Activated T-helper 1 cell treated with anti-CD3 and anti-CD28 coated beads, Interleukin-12 subunit alpha, Interleukin-12 subunit beta, Interleukin-2, Interleukin-4 antibody, amounts not matched to agents 30 ng/mL and 10 ng/mL and 1 ng/mL, durations not matched to agents 14 hours and 24 hours and 36 hours (primary cell): ENCODE measurements around the gene CYB5D1. TPM values are rescaled to one million over a fixed set of nuclear protein-coding genes. Genes with fewer than 3 reads are reported as not detected.
A peak's percentile ranks its signal among the peaks of the same experiment; 100 is the strongest.

Experiments used
- DNase-seq: peaks from one replicate; pipeline ENCODE4 v3.0.0; 2021; ENCODE audit warnings: low spot score
- H3K27ac Mint-ChIP-seq: one replicate; pipeline ENCODE4 v1.8.0; 2021; ENCODE audit warnings: mild to moderate bottlenecking, mixed read lengths
- H3K27me3 Mint-ChIP-seq: one replicate; pipeline ENCODE4 v1.8.0; 2022; ENCODE audit warnings: mild to moderate bottlenecking, moderate library complexity, mixed read lengths; ENCODE audit not compliant: insufficient read depth
- H3K36me3 Mint-ChIP-seq: one replicate; pipeline ENCODE4 v1.8.0; 2021; ENCODE audit warnings: low read depth, mixed read lengths
- H3K4me1 Mint-ChIP-seq: one replicate; pipeline ENCODE4 v1.8.0; 2021; ENCODE audit warnings: low read depth, mixed read lengths
- H3K4me3 Mint-ChIP-seq: one replicate; pipeline ENCODE4 v1.8.0; 2021; ENCODE audit warnings: mild to moderate bottlenecking, moderate library complexity, mixed read lengths
- H3K9me3 Mint-ChIP-seq: one replicate; pipeline ENCODE4 v1.8.0; 2021; ENCODE audit warnings: mixed read lengths
- intact Hi-C: fragments of 100-400 bp; cut with micrococcal nuclease; formaldehyde crosslinking; loops from one replicate; pipeline ENCODE4 v1.15.1; 2024
- total RNA-seq: library from RNA; stranded (reverse); gene quantifications from 2 replicates; pipeline ENCODE4 v1.2.3, GENCODE V29; 2022

CYB5D1 gene
- total RNA-seq, 1 donor from 2014 or later: 11.8 TPM

- H3K4me1 Mint-ChIP-seq: peaks cover 16% of the 10 kb centered on the region
- peaks cover 47% of the 10 kb centered on the region for H3K36me3 Mint-ChIP-seq
- no peaks in the 10 kb centered on the region for H3K9me3 Mint-ChIP-seq
- H3K27ac Mint-ChIP-seq: peak overlapping the region; percentile 34
- intact Hi-C loops: loop anchor here (1.0 to 10.0 kb wide), 5 partner anchors 8 to 837 kb away; partner anchors contain the start of genes KDM6B and RNASEK
- H3K27me3 Mint-ChIP-seq: no peaks in the 10 kb centered on the region
- H3K4me3 Mint-ChIP-seq: peak overlapping the region; percentile 65
- DNase-seq: peak; percentile 91
Observed at GRCh38 chr17:7851438-7852261, 6.2 kb upstream of the CYB5D1 start.

GRCh38 chr17:7852262-7852670, 5.5 kb upstream of the CYB5D1 start:
- Mint-ChIP-seq H3K27ac (no peak overlapping the region), H3K4me1 (peaks cover 13% of the 10 kb centered on the region), H3K36me3 (peaks cover 45% of the 10 kb centered on the region), H3K27me3 (no peaks in the 10 kb centered on the region), H3K4me3 (peak overlapping the region; percentile 65), H3K9me3 (no peaks in the 10 kb centered on the region)
- no peak for DNase-seq
- intact Hi-C loops: loop anchor here (10.0 kb wide), 1 partner anchor 837 kb away; the partner anchor contains the start of gene RNASEK

DNA sequence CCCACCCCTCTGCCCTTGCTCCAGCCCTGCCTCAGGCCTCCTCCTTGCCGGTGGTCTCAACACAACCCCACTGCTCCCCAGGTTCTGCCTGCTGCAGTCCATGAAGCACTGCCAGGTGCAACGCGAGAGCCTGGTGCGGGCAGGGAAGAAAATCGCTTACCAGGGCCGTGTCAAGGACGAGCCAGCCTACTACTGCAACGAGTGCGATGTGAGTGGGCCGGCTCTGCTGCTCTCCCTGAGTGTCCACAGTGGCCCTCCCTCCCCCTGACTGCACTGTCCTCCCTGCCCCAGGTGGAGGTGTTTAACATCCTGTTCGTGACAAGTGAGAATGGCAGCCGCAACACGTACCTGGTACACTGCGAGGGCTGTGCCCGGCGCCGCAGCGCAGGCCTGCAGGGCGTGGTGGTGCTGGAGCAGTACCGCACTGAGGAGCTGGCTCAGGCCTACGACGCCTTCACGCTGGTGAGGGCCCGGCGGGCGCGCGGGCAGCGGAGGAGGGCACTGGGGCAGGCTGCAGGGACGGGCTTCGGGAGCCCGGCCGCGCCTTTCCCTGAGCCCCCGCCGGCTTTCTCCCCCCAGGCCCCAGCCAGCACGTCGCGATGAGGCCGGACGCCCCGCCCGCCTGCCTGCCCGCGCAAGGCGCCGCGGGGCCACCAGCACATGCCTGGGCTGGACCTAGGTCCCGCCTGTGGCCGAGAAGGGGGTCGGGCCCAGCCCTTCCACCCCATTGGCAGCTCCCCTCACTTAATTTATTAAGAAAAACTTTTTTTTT, 4.7 kb upstream of the CYB5D1 start:
- no peak overlapping the region for H3K4me3 Mint-ChIP-seq
- peaks cover 13% of the 10 kb centered on the region for H3K4me1 Mint-ChIP-seq
- H3K27ac Mint-ChIP-seq: no peak overlapping the region
- intact Hi-C loops: loop anchor here (10.0 kb wide), 1 partner anchor 838 kb away; the partner anchor contains the start of gene RNASEK
- H3K27me3 Mint-ChIP-seq: no peaks in the 10 kb centered on the region
- no peak for DNase-seq
- H3K36me3 Mint-ChIP-seq: peaks cover 44% of the 10 kb centered on the region
- H3K9me3 Mint-ChIP-seq: no peaks in the 10 kb centered on the region

- no peak overlapping the region for H3K27ac Mint-ChIP-seq
- peaks cover 13% of the 10 kb centered on the region for H3K4me1 Mint-ChIP-seq
- intact Hi-C loops: loop anchor here (10.0 kb wide), 1 partner anchor 839 kb away; the partner anchor contains the start of gene RNASEK
- H3K27me3 Mint-ChIP-seq: no peaks in the 10 kb centered on the region
- peaks cover 41% of the 10 kb centered on the region for H3K36me3 Mint-ChIP-seq
- H3K9me3 Mint-ChIP-seq: no peaks in the 10 kb centered on the region
- no peak for DNase-seq
- peak overlapping the region; percentile 15 for H3K4me3 Mint-ChIP-seq
Observed at GRCh38 chr17:7853691-7854038, 4.1 kb upstream of the CYB5D1 start.

- peak overlapping the region; percentile 15 for H3K4me3 Mint-ChIP-seq
- intact Hi-C loops: loop anchor here (10.0 kb wide), 1 partner anchor 839 kb away; the partner anchor contains the start of gene RNASEK
- DNase-seq: no peak
- peaks cover 13% of the 10 kb centered on the region for H3K4me1 Mint-ChIP-seq
- H3K36me3 Mint-ChIP-seq: peaks cover 45% of the 10 kb centered on the region
- no peak overlapping the region for H3K27ac Mint-ChIP-seq
- no peaks in the 10 kb centered on the region for H3K27me3 Mint-ChIP-seq
- no peaks in the 10 kb centered on the region for H3K9me3 Mint-ChIP-seq
Observed at GRCh38 chr17:7854078-7854777, 3.6 kb upstream of the CYB5D1 start.

DNA sequence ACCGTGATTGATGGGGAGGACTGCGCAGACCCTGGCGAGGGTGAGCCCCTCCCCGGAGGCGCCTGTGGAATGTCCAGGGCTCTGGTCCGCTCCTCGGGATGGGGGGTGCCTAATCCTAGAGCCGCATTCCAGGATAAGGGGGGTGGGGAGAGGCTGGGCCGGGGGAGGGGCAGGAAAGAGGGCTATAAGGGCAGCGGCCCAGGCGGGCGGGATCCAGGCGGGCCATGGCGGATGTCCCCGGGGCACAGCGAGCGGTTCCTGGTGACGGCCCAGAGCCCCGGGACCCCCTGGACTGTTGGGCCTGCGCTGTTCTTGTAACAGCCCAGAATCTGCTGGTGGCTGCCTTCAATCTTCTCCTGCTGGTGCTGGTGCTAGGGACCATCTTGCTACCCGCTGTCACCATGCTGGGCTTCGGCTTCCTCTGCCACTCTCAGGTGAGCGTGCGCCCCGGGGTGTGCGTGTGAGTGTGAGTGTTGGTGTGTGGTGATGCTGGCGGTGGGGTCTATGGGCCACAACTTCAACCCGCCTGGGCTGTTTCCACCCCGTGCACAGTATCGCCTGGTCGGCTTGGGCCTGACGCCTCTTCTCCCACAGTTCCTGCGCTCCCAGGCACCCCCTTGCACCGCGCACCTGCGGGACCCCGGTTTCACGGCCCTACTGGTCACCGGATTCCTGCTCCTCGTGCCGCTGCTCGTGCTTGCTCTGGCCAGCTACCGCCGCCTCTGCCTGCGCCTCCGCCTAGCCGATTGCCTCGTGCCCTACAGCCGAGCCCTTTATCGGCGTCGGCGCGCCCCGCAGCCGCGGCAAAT, 2.7 kb upstream of the CYB5D1 start, which contains the start of gene TMEM88:
TMEM88 (plus strand) TSS at position 216 of the 809 bp plus-strand sequence; CDS start at position 225, 9 bp downstream.
- DNase-seq: no peak
- Mint-ChIP-seq H3K4me3 (peak within 1 kb of the TSS; percentile 15), H3K36me3 (peaks cover 43% of the 10 kb centered on the region), H3K27ac (no peak within 1 kb of the TSS), H3K9me3 (no peaks in the 10 kb centered on the region), H3K27me3 (no peaks in the 10 kb centered on the region), H3K4me1 (peaks cover 8% of the 10 kb centered on the region)
- intact Hi-C loops: loop anchor here (5.0 to 10.0 kb wide), 3 partner anchors 202 to 840 kb away; partner anchors contain the start of genes EIF5A and RNASEK

- H3K36me3 Mint-ChIP-seq: peaks cover 39% of the 10 kb centered on the region
- no peak overlapping the region for H3K27ac Mint-ChIP-seq
- DNase-seq: no peak
- H3K9me3 Mint-ChIP-seq: no peaks in the 10 kb centered on the region
- intact Hi-C loops: loop anchor here (5.0 to 10.0 kb wide), 3 partner anchors 202 to 841 kb away; partner anchors contain the start of genes EIF5A and RNASEK
- peaks cover 5% of the 10 kb centered on the region for H3K4me1 Mint-ChIP-seq
- no peak overlapping the region for H3K4me3 Mint-ChIP-seq
- H3K27me3 Mint-ChIP-seq: no peaks in the 10 kb centered on the region
Observed at GRCh38 chr17:7855660-7856010, 2.2 kb upstream of the CYB5D1 start.

DNA sequence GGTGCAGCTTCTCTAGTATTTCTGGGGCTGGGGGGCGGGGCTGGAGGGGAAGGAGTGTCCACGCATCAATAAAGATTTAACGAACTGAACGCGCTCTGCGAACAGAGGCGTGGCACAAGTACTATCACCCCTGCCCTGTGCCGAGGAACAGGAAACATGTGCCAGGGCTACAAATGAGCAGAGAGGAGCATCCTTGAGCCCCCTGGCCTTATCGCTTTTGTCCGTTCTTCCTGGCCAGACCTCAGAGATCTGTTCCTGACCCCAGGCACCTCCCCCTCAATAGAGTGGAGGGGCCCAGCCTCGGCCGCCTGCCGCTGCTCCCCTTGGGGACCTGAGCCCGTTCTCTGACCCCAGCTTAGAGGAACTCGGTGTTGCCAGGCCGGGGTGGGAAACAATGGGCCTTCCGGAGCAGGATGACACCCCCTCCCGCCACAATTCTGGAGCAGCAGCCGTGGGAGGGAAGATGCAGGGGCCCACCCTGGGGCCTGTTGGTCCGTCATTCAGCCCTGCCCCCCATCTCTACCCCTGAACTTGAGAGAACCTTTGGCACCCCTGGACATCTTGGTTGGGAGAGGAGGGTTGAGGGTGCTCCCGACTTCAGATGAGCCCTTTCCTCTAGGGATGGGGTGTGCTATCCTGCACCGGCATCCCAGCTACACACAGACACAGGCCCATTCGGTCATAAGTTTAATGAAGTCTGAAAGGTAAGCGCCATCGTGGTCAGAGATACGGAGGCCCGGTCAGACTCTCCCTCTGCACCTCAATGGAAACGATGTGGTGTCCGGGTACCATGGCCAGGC, 1.6 kb upstream of the CYB5D1 start:
- no peak overlapping the region for H3K27ac Mint-ChIP-seq
- intact Hi-C loops: loop anchor here (5.0 to 10.0 kb wide), 3 partner anchors 201 to 841 kb away; partner anchors contain the start of genes EIF5A and RNASEK
- no peak overlapping the region for H3K4me3 Mint-ChIP-seq
- H3K9me3 Mint-ChIP-seq: no peaks in the 10 kb centered on the region
- peaks cover 37% of the 10 kb centered on the region for H3K36me3 Mint-ChIP-seq
- no peaks in the 10 kb centered on the region for H3K27me3 Mint-ChIP-seq
- no peak for DNase-seq
- H3K4me1 Mint-ChIP-seq: peaks cover under 1% of the 10 kb centered on the region

DNA sequence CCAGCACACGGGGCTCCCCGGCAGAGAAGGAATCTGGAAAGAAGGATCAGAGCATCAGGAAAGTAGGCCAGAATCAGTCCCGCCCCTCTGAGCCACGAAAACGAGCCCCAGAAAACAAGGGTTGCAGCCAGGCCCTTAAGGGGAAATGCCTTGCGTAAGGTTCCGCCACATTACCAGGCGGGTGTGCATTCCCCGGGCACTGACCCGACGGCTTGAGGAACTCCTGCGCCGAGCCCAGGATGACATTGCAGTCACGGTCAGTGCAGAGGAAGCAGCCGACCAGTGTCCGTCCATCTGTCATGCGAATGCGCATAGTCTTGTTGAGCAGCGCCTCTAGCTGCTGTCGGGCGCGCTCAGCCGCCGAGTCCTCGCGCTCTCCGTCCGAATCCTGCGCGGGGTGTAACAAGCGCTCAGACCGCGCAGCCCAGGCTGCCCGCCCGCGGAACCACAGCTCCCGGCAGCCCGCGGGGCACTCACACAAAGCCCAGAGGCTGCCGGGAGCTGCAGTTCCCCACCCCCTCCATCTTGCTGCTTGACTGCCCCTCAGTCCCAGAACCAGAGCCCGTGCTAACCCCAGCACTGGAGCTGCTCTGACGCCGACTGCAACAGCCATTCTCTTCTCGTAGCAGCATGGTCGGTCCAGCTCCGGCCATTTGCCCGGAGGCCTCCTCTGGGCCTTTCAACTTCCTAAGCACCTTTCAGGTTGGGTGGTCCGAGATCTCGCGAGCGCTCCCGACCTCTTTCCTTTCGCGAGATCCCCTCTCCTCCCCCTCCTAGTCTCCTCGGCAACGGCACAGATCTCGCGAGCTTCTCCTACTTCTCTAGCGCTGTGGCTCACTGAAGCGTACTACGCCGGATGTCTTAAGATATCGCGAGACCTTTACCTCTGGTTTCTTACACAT, 741 bp upstream of the CYB5D1 start, which contains the start of gene NAA38:
NAA38 (minus strand) TSS at position 749 of the 902 bp plus-strand sequence; CDS start at position 653, 96 bp downstream.
- no peaks in the 10 kb centered on the region for H3K27me3 Mint-ChIP-seq
- DNase-seq: peak; percentile 92
- H3K27ac Mint-ChIP-seq: no peak within 1 kb of the TSS
- no peak within 1 kb of the TSS for H3K4me3 Mint-ChIP-seq
- intact Hi-C loops: loop anchor here (1.0 to 10.0 kb wide), 13 partner anchors 13 to 842 kb away; partner anchors contain the start of genes CNTROB, EIF5A, KDM6B and RNASEK
- H3K9me3 Mint-ChIP-seq: no peaks in the 10 kb centered on the region
- H3K36me3 Mint-ChIP-seq: peaks cover 29% of the 10 kb centered on the region
- no peaks in the 10 kb centered on the region for H3K4me1 Mint-ChIP-seq

DNA sequence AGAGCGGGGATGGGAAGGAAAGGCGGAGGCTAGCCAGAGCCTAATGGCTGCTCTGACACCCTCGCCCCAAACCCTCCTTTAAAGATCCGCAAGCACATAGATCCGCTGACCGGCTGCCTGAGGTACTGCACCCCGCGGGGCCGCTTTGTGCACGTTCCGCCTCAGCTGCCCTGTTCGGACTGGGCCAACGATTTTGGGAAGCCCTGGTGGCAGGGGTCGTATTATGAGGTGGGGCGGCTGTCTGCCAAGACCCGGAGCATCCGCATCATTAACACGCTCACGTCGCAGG, 663 bp downstream of the CYB5D1 start:
- peaks cover 29% of the 10 kb centered on the region for H3K36me3 Mint-ChIP-seq
- no peak overlapping the region for H3K4me3 Mint-ChIP-seq
- H3K27ac Mint-ChIP-seq: no peak overlapping the region
- no peaks in the 10 kb centered on the region for H3K4me1 Mint-ChIP-seq
- intact Hi-C loops: loop anchor here (5.0 to 10.0 kb wide), 3 partner anchors 199 to 844 kb away; partner anchors contain the start of genes EIF5A and RNASEK
- no peaks in the 10 kb centered on the region for H3K27me3 Mint-ChIP-seq
- DNase-seq: no peak
- H3K9me3 Mint-ChIP-seq: no peaks in the 10 kb centered on the region
